HCT116 (cell line): ENCODE measurements around the gene ERBB4.

Experiments used
- CBX3 ChIP-seq: IDR thresholded peaks from 2 replicates; pipeline ENCODE4 v1.6.1; 2012; ENCODE audit warnings: low read depth
- EZH2 ChIP-seq: fragments of 200-600 bp; sonication (generic); IDR thresholded peaks from 2 replicates; pipeline ENCODE4 v1.6.1; 2017; ENCODE audit warnings: antibody characterized with exemption, mixed run types
- JUND ChIP-seq: IDR thresholded peaks from 2 replicates; pipeline ENCODE4 v1.6.1; 2012
- POLR2A ChIP-seq: IDR thresholded peaks from 2 replicates; pipeline ENCODE4 v1.7.0; 2011; ENCODE audit warnings: borderline replicate concordance; ENCODE audit not compliant: insufficient read depth, insufficient read length; ENCODE audit errors: extremely low read depth
- POLR2AphosphoS5 ChIP-seq: IDR thresholded peaks from 2 replicates; pipeline ENCODE4 v1.6.1; 2011; ENCODE audit warnings: mild to moderate bottlenecking, low read depth, low read length, moderate library complexity
- RAD21 ChIP-seq: IDR thresholded peaks from 2 replicates; pipeline ENCODE4 v1.6.1; 2012; ENCODE audit warnings: low read depth, mild to moderate bottlenecking
- YY1 ChIP-seq: IDR thresholded peaks from 2 replicates; pipeline ENCODE4 v1.6.1; 2011; ENCODE audit warnings: low read length, low read depth, moderate library complexity, mild to moderate bottlenecking; ENCODE audit not compliant: insufficient replicate concordance; ENCODE audit errors: extremely low read depth
- TF ChIP-seq, protein P1 (sequence below), 3 experiments: fragments of 200-600 bp in 1 of 3; sonication (generic) in 1 of 3; IDR thresholded peaks in 2 of 3; conservative IDR thresholded peaks in 1 of 3; 2 replicates each; pipeline ENCODE4 v1.5.1; 2012 to 2017; ENCODE audit warnings: low read depth in 2 of 3, low read length in 2 of 3, antibody characterized with exemption in 1 of 3, borderline replicate concordance in 1 of 3, control low read depth in 1 of 3, mild to moderate bottlenecking in 1 of 3, mixed read lengths in 1 of 3, mixed run types in 1 of 3, moderate library complexity in 1 of 3; ENCODE audit not compliant: insufficient read depth in 1 of 3
- TF ChIP-seq, protein P2 (sequence below): IDR thresholded peaks from 2 replicates; pipeline ENCODE4 v1.6.1; 2012; ENCODE audit warnings: low read depth

DNA sequence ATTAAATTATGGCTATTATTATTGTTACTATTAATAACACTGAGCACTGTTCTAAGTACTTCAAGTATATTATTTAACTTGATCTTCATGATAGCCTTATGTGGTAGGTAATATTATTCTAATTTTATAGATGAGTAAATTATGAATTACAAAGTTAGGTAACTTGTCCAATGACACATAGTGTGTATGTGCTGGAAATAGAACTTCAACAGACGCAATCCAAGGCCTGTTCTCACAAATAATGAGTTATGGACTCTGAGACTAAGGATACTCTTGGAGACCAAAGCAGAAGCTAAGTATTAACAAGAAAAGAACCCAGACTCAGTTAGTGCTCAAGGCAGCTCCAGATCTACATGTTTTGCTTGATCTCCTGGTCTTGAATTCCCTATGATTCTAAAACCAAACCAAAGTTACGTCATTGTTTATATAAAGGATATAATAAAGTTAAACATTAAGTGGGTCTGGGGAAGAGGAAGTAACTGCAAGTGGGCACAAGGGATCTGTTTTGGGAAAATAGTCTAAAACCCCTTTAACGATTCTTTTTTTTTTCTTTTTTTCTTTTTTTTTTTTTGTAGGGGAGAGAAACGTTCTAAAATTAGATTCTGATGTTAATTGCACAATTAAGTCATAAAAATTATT is 211.3 kb downstream of the ERBB4 start:
- TF ChIP-seq RAD21 (no peak), CBX3 (no peak), YY1 (no peak), POLR2A (no peak), POLR2AphosphoS5 (no peak), JUND (no peak), EZH2 (no peak)
- TF ChIP-seq, protein P1, sequence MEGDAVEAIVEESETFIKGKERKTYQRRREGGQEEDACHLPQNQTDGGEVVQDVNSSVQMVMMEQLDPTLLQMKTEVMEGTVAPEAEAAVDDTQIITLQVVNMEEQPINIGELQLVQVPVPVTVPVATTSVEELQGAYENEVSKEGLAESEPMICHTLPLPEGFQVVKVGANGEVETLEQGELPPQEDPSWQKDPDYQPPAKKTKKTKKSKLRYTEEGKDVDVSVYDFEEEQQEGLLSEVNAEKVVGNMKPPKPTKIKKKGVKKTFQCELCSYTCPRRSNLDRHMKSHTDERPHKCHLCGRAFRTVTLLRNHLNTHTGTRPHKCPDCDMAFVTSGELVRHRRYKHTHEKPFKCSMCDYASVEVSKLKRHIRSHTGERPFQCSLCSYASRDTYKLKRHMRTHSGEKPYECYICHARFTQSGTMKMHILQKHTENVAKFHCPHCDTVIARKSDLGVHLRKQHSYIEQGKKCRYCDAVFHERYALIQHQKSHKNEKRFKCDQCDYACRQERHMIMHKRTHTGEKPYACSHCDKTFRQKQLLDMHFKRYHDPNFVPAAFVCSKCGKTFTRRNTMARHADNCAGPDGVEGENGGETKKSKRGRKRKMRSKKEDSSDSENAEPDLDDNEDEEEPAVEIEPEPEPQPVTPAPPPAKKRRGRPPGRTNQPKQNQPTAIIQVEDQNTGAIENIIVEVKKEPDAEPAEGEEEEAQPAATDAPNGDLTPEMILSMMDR (IDR thresholded peaks at IDR 0.05 in 2 of 3, conservative IDR thresholded peaks at IDR 0.05 in 1 of 3; ENCODE audit: borderline replicate concordance in 1 of 3, insufficient read depth in 1 of 3, low read depth in 2 of 3, low read length in 2 of 3): no peak
- TF ChIP-seq, protein P2, sequence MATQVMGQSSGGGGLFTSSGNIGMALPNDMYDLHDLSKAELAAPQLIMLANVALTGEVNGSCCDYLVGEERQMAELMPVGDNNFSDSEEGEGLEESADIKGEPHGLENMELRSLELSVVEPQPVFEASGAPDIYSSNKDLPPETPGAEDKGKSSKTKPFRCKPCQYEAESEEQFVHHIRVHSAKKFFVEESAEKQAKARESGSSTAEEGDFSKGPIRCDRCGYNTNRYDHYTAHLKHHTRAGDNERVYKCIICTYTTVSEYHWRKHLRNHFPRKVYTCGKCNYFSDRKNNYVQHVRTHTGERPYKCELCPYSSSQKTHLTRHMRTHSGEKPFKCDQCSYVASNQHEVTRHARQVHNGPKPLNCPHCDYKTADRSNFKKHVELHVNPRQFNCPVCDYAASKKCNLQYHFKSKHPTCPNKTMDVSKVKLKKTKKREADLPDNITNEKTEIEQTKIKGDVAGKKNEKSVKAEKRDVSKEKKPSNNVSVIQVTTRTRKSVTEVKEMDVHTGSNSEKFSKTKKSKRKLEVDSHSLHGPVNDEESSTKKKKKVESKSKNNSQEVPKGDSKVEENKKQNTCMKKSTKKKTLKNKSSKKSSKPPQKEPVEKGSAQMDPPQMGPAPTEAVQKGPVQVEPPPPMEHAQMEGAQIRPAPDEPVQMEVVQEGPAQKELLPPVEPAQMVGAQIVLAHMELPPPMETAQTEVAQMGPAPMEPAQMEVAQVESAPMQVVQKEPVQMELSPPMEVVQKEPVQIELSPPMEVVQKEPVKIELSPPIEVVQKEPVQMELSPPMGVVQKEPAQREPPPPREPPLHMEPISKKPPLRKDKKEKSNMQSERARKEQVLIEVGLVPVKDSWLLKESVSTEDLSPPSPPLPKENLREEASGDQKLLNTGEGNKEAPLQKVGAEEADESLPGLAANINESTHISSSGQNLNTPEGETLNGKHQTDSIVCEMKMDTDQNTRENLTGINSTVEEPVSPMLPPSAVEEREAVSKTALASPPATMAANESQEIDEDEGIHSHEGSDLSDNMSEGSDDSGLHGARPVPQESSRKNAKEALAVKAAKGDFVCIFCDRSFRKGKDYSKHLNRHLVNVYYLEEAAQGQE: no peak
